Measurements from ENCODE around the gene UIMC1. TPM values are rescaled to one million over a fixed set of nuclear protein-coding genes. Genes with fewer than 3 reads are reported as not detected.
"Not testable (repeated sequence)": the region's sequence is repeated elsewhere in the genome, so short reads cannot be mapped to it uniquely, and the experiment has no call there.

The UIMC1 gene
- 10 to 100 TPM; 22.3 to 38.6 (median 27.7) TPM for total RNA-seq

- DNase-seq (ENCODE audit: low spot score): peak; percentile 81
- TF ChIP-seq CTCF (IDR thresholded peaks at IDR 0.05): no peak
- ATAC-seq (ENCODE audit: low FRiP score): peak; percentile 95
These were observed at the start of gene UIMC1 for GRCh38 chr5:177006265-177006972. Gene UIMC1, minus strand, starts transcription at chr5:177006779. Its CDS starts 24,164 bp downstream, at chr5:176982615.

GRCh38 chr5:177049285-177049684, 42.7 kb upstream of the UIMC1 start:
- TF ChIP-seq CTCF (IDR thresholded peaks at IDR 0.05): no peak
- ATAC-seq (ENCODE audit: low FRiP score): no peak
- DNase-seq (ENCODE audit: low spot score): no peak

GRCh38 chr5:177048531-177048930, 42.0 kb upstream of the UIMC1 start:
- ATAC-seq (ENCODE audit: low FRiP score): not testable (repeated sequence)

GRCh38 chr5:177045631-177046030, 39.1 kb upstream of the UIMC1 start:
- TF ChIP-seq CTCF (IDR thresholded peaks at IDR 0.05): no peak
- no peak for ATAC-seq (ENCODE audit: low FRiP score)
- no peak for DNase-seq (ENCODE audit: low spot score)

More at GRCh38 chr5:177048531-177048930, 42.0 kb upstream of the UIMC1 start:
- DNase-seq (ENCODE audit: low spot score): not testable (repeated sequence)

- no peak for TF ChIP-seq CTCF (IDR thresholded peaks at IDR 0.05)
These were observed 38.1 kb upstream of the UIMC1 start for GRCh38 chr5:177044641-177045040.

GRCh38 chr5:177043958-177044357, 37.4 kb upstream of the UIMC1 start:
- DNase-seq (ENCODE audit: low spot score): no peak
- TF ChIP-seq CTCF (IDR thresholded peaks at IDR 0.05): no peak
- no peak for ATAC-seq (ENCODE audit: low FRiP score)

More at GRCh38 chr5:177044641-177045040, 38.1 kb upstream of the UIMC1 start:
- no peak for DNase-seq (ENCODE audit: low spot score)
- ATAC-seq (ENCODE audit: low FRiP score): no peak

GRCh38 chr5:177043114-177043513, 36.5 kb upstream of the UIMC1 start:
- no peak for TF ChIP-seq CTCF (IDR thresholded peaks at IDR 0.05)
- DNase-seq (ENCODE audit: low spot score) (no peak), ATAC-seq (ENCODE audit: low FRiP score) (no peak)
